ENCODE data around the gene CLSTN1. TPM values are rescaled to one million over a fixed set of nuclear protein-coding genes. Genes with fewer than 3 reads are reported as not detected.

Gene CLSTN1
- total and polyA plus RNA-seq, 4 donors: 3.1 to 13.4 (median 8.8) TPM

DNA sequence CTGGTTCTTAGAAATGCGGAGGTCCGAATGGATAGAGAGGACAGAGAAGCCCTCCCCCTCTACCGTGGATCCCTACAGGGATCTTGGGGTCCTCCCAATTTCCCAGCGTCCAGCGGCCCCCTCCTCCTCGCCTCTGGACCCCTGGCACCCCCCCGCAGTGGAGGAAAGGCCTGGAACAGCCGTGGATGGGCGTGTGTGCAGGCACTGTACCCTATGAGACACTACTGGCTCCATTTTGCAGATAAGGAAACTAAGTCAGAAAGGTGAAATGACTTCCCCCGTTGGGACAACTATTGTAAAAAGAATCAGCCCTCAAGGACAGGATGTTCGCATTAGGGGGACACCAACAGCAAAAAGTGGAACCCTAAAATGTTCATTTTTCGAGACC lies 931 bp upstream of the CLSTN1 start:
- no peak for DNase-seq (ENCODE audit: low spot score)
- no peaks in the 10 kb centered on the region for H3K27me3 ChIP-seq (ENCODE audit: control insufficient read depth in 4 of 4, insufficient read depth in 4 of 4, low read length in 3 of 4)
- 32% methylated on average over 12 of the region's 12 CpGs for WGBS
- H3K4me3 ChIP-seq (ENCODE audit: low read depth in 1 of 3, low read length in 3 of 3): peak overlapping the region in 2 of 3 donors; percentile 62 to 96
- H3K36me3 ChIP-seq (ENCODE audit: control insufficient read depth in 4 of 4, insufficient read depth in 3 of 4, low read depth in 1 of 4, low read length in 3 of 4): no peaks in the 10 kb centered on the region
- TF ChIP-seq, protein P1, sequence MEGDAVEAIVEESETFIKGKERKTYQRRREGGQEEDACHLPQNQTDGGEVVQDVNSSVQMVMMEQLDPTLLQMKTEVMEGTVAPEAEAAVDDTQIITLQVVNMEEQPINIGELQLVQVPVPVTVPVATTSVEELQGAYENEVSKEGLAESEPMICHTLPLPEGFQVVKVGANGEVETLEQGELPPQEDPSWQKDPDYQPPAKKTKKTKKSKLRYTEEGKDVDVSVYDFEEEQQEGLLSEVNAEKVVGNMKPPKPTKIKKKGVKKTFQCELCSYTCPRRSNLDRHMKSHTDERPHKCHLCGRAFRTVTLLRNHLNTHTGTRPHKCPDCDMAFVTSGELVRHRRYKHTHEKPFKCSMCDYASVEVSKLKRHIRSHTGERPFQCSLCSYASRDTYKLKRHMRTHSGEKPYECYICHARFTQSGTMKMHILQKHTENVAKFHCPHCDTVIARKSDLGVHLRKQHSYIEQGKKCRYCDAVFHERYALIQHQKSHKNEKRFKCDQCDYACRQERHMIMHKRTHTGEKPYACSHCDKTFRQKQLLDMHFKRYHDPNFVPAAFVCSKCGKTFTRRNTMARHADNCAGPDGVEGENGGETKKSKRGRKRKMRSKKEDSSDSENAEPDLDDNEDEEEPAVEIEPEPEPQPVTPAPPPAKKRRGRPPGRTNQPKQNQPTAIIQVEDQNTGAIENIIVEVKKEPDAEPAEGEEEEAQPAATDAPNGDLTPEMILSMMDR (IDR thresholded peaks at IDR 0.05; ENCODE audit: low read depth, low read length, missing input control): no peak
- no peak for TF ChIP-seq RAD21 (IDR thresholded peaks at IDR 0.05)
- no peak for TF ChIP-seq RXRA (IDR thresholded peaks at IDR 0.05)
- no peak for TF ChIP-seq TAF1 (conservative IDR thresholded peaks at IDR 0.05)
- no peak for TF ChIP-seq HNF4A (conservative IDR thresholded peaks at IDR 0.05)
- no peak for TF ChIP-seq SP1 (IDR thresholded peaks at IDR 0.05)
- TF ChIP-seq FOXA2 (IDR thresholded peaks at IDR 0.05): no peak
- TF ChIP-seq HNF4G (IDR thresholded peaks at IDR 0.05): no peak
- no peak for TF ChIP-seq YY1 (IDR thresholded peaks at IDR 0.05)
- no peak for TF ChIP-seq NR2F2 (IDR thresholded peaks at IDR 0.05)
- no peak for TF ChIP-seq ATF3 (IDR thresholded peaks at IDR 0.05)
- peak overlapping the region in 1 of 2 donors; percentile 31 for H3K27ac ChIP-seq (ENCODE audit: low read depth in 1 of 2, low read length in 2 of 2)
- no peak overlapping the region for H3K9ac ChIP-seq (ENCODE audit: low read depth in 1 of 2, low read length in 2 of 2)
- H3K9me3 ChIP-seq (ENCODE audit: control insufficient read depth in 4 of 4, low read length in 3 of 4): no peaks in the 10 kb centered on the region
- H3K4me1 ChIP-seq (ENCODE audit: control insufficient read depth in 4 of 4, insufficient read depth in 4 of 4, low read length in 3 of 4): peaks cover 10 to 23% (median 21%) of the 10 kb centered on the region in 4 donors

DNA sequence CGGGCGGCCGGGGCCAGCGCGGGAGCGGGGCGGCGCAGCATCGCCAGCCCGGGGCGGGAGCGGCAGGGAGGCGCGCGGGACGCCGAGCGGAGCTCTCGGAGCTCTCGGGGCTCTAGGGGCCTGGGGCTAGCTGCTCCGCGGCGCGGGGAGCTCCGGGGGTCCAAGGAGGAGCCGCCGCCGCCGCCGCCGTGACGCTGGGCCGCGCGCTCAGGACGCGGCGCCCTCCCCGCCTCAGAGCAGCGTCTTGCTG lies 147 bp downstream of the CLSTN1 start:
- Histone ChIP-seq H3K4me1 (ENCODE audit: control insufficient read depth in 4 of 4, insufficient read depth in 4 of 4, low read length in 3 of 4) (peaks cover 10 to 23% (median 21%) of the 10 kb centered on the region in 4 donors), H3K9ac (ENCODE audit: low read depth in 1 of 2, low read length in 2 of 2) (no peak overlapping the region), H3K27me3 (ENCODE audit: control insufficient read depth in 4 of 4, insufficient read depth in 4 of 4, low read length in 3 of 4) (no peaks in the 10 kb centered on the region), H3K4me3 (ENCODE audit: low read depth in 1 of 3, low read length in 3 of 3) (peak overlapping the region in 2 of 3 donors; percentile 74 to 96), H3K36me3 (ENCODE audit: control insufficient read depth in 4 of 4, insufficient read depth in 3 of 4, low read depth in 1 of 4, low read length in 3 of 4) (no peaks in the 10 kb centered on the region), H3K27ac (ENCODE audit: low read depth in 1 of 2, low read length in 2 of 2) (no peak overlapping the region), H3K9me3 (ENCODE audit: control insufficient read depth in 4 of 4, low read length in 3 of 4) (no peaks in the 10 kb centered on the region)
- no peak for DNase-seq (ENCODE audit: low spot score)
- under 1% methylated on average over 40 of the region's 40 CpGs for WGBS
- TF ChIP-seq RXRA (IDR thresholded peaks at IDR 0.05) (no peak), FOXA1 (IDR thresholded peaks at IDR 0.05) (no peak), RAD21 (IDR thresholded peaks at IDR 0.05) (no peak), MAX (IDR thresholded peaks at IDR 0.05) (no peak), FOXA2 (IDR thresholded peaks at IDR 0.05) (no peak), GABPA (IDR thresholded peaks at IDR 0.05 in 1 of 2, conservative IDR thresholded peaks at IDR 0.05 in 1 of 2) (no peak), JUND (IDR thresholded peaks at IDR 0.05) (no peak), SP1 (IDR thresholded peaks at IDR 0.05) (no peak), EGR1 (IDR thresholded peaks at IDR 0.05; ENCODE audit: low read depth in 2 of 2) (no peak), NR2F2 (IDR thresholded peaks at IDR 0.05) (no peak), YY1 (IDR thresholded peaks at IDR 0.05) (no peak), TAF1 (conservative IDR thresholded peaks at IDR 0.05) (no peak), ATF3 (IDR thresholded peaks at IDR 0.05) (no peak), HNF4A (conservative IDR thresholded peaks at IDR 0.05) (no peak), HNF4G (IDR thresholded peaks at IDR 0.05) (no peak)
- TF ChIP-seq, protein P1 (IDR thresholded peaks at IDR 0.05; ENCODE audit: low read depth, low read length, missing input control): no peak
- TF ChIP-seq, protein P2, sequence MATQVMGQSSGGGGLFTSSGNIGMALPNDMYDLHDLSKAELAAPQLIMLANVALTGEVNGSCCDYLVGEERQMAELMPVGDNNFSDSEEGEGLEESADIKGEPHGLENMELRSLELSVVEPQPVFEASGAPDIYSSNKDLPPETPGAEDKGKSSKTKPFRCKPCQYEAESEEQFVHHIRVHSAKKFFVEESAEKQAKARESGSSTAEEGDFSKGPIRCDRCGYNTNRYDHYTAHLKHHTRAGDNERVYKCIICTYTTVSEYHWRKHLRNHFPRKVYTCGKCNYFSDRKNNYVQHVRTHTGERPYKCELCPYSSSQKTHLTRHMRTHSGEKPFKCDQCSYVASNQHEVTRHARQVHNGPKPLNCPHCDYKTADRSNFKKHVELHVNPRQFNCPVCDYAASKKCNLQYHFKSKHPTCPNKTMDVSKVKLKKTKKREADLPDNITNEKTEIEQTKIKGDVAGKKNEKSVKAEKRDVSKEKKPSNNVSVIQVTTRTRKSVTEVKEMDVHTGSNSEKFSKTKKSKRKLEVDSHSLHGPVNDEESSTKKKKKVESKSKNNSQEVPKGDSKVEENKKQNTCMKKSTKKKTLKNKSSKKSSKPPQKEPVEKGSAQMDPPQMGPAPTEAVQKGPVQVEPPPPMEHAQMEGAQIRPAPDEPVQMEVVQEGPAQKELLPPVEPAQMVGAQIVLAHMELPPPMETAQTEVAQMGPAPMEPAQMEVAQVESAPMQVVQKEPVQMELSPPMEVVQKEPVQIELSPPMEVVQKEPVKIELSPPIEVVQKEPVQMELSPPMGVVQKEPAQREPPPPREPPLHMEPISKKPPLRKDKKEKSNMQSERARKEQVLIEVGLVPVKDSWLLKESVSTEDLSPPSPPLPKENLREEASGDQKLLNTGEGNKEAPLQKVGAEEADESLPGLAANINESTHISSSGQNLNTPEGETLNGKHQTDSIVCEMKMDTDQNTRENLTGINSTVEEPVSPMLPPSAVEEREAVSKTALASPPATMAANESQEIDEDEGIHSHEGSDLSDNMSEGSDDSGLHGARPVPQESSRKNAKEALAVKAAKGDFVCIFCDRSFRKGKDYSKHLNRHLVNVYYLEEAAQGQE (IDR thresholded peaks at IDR 0.05): no peak
- TF ChIP-seq, protein P3, sequence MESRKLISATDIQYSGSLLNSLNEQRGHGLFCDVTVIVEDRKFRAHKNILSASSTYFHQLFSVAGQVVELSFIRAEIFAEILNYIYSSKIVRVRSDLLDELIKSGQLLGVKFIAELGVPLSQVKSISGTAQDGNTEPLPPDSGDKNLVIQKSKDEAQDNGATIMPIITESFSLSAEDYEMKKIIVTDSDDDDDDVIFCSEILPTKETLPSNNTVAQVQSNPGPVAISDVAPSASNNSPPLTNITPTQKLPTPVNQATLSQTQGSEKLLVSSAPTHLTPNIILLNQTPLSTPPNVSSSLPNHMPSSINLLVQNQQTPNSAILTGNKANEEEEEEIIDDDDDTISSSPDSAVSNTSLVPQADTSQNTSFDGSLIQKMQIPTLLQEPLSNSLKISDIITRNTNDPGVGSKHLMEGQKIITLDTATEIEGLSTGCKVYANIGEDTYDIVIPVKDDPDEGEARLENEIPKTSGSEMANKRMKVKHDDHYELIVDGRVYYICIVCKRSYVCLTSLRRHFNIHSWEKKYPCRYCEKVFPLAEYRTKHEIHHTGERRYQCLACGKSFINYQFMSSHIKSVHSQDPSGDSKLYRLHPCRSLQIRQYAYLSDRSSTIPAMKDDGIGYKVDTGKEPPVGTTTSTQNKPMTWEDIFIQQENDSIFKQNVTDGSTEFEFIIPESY (IDR thresholded peaks at IDR 0.05): no peak

Measured in liver (tissue), 9 donors.